GM18909 (cell line): ENCODE data around the gene HGFAC.

Experiments used
- ATAC-seq: cut with Tn5 transposase; IDR thresholded peaks from one replicate; pipeline ENCODE4 v1.9.1; 2021; ENCODE audit warnings: mild to moderate bottlenecking; ENCODE audit not compliant: unreplicated experiment, poor library complexity

The HGFAC gene

GRCh38 chr4:3471098-3471760, 29.5 kb downstream of the HGFAC start:
- no peak for ATAC-seq

- no peak for ATAC-seq
Measured at GRCh38 chr4:3471886-3472285, 30.1 kb downstream of the HGFAC start.

- ATAC-seq = no peak
Measured at GRCh38 chr4:3472411-3473141, 30.8 kb downstream of the HGFAC start.

GRCh38 chr4:3473181-3473950, 31.6 kb downstream of the HGFAC start:
- ATAC-seq = no peak

GRCh38 chr4:3473996-3474765, 32.4 kb downstream of the HGFAC start:
- ATAC-seq = no peak

- no peak for ATAC-seq
Measured at GRCh38 chr4:3475041-3475712, 33.4 kb downstream of the HGFAC start.

- no peak for ATAC-seq
Measured at GRCh38 chr4:3475713-3476260, 34.0 kb downstream of the HGFAC start.

GRCh38 chr4:3476341-3476747, 34.6 kb downstream of the HGFAC start:
- no peak for ATAC-seq

- ATAC-seq = no peak
Measured at GRCh38 chr4:3476936-3477749, 35.4 kb downstream of the HGFAC start.

GRCh38 chr4:3477750-3478430, 36.1 kb downstream of the HGFAC start:
- no peak for ATAC-seq

- ATAC-seq = no peak
Measured at GRCh38 chr4:3478446-3479357, 36.9 kb downstream of the HGFAC start.

- ATAC-seq = no peak
Measured at GRCh38 chr4:3479358-3480101, 37.8 kb downstream of the HGFAC start.

GRCh38 chr4:3480528-3481112, 38.9 kb downstream of the HGFAC start:
- ATAC-seq = peak; percentile 62

GRCh38 chr4:3481113-3481531, 39.4 kb downstream of the HGFAC start:
- ATAC-seq = no peak

GRCh38 chr4:3481783-3482393, 40.1 kb downstream of the HGFAC start:
- no peak for ATAC-seq

GRCh38 chr4:3482707-3483106, 40.9 kb downstream of the HGFAC start:
- ATAC-seq = no peak
